GM23338 (cell line): ENCODE results near the gene TMEM62.

ENCODE experiments used
- CREB1 ChIP-seq: fragments of 250-450 bp; sonication (Bioruptor Pico); IDR thresholded peaks from 2 replicates; pipeline ENCODE4 v1.5.0; 2020; ENCODE audit warnings: low read depth, mild to moderate bottlenecking, moderate library complexity
- CTCF ChIP-seq, 2 experiments: fragments of 200-600 bp in 1 of 2; sonication (generic) in 1 of 2; conservative IDR thresholded peaks; 2 replicates each; pipeline versions ENCODE4 v1.5.1 to v1.6.1; 2016 to 2017; ENCODE audit warnings: antibody characterized with exemption in 2 of 2, low read depth in 2 of 2, mild to moderate bottlenecking in 2 of 2, moderate library complexity in 1 of 2
- EZH2 ChIP-seq: fragments of 200-600 bp; sonication (generic); IDR thresholded peaks from one replicate; pipeline ENCODE4 v1.8.0; 2017; ENCODE audit warnings: antibody characterized with exemption, mild to moderate bottlenecking, low read depth; ENCODE audit not compliant: unreplicated experiment
- JUNB ChIP-seq: IDR thresholded peaks from one replicate; pipeline ENCODE4 v1.6.1; 2016; ENCODE audit warnings: antibody characterized with exemption; ENCODE audit not compliant: unreplicated experiment
- ZNF331 ChIP-seq: fragments of 250-450 bp; sonication (Bioruptor Pico); IDR thresholded peaks from 2 replicates; pipeline ENCODE4 v1.5.0; 2020; ENCODE audit warnings: low read depth, mild to moderate bottlenecking, moderate library complexity

GRCh38 chr15:43099105-43099845, 34.1 kb upstream of the TMEM62 start:
- TF ChIP-seq JUNB (no peak), CREB1 (CRISPR knock-in tag) (no peak), CTCF (conservative IDR thresholded peaks at IDR 0.05; ENCODE audit: low read depth in 2 of 2) (no peak), ZNF331 (CRISPR knock-in tag) (no peak), EZH2 (no peak)
